RWPE1 (cell line): Measurements from ENCODE around the gene CFAP43.
A peak's percentile ranks its signal among the peaks of the same experiment; 100 is the strongest.

Experiments
- CTCF ChIA-PET: fragments of 350-600 bp; sonication (Branson Sonifier 250); formaldehyde crosslinking; extraction: SDS; loops from one replicate; lab custom pipeline; 2021; lab: Yijun Ruan, JAX
- POLR2A ChIA-PET: fragments of 400-600 bp; formaldehyde crosslinking; extraction: SDS; loops from one replicate; lab custom pipeline; 2020; ENCODE audit warnings: antibody characterized with exemption; ENCODE audit not compliant: low non-redundant PET; lab: Yijun Ruan, JAX
- DNase-seq: peaks from one replicate; pipeline ENCODE4 v3.0.0; 2012; ENCODE audit warnings: low spot score
- H3K27ac ChIP-seq: fragments of 450-650 bp; 2 replicates; pipeline ENCODE4 v1.5.1; 2017
- CTCF ChIP-seq: fragments of 450-650 bp; conservative IDR thresholded peaks from 2 replicates; pipeline ENCODE4 v1.5.1; 2017; ENCODE audit warnings: low read depth, mild to moderate bottlenecking

The CFAP43 gene

GRCh38 chr10:104218751-104219150, 13.4 kb downstream of the CFAP43 start:
- ChIA-PET CTCF (no interaction called here), POLR2A (no interaction called here)
- no peak overlapping the region for H3K27ac ChIP-seq
- DNase-seq: no peak
- no peak for TF ChIP-seq CTCF

GRCh38 chr10:104216631-104217030, 15.5 kb downstream of the CFAP43 start:
- TF ChIP-seq CTCF: no peak
- H3K27ac ChIP-seq: no peak overlapping the region
- DNase-seq: no peak
- ChIA-PET CTCF (interaction anchor here (0.5 kb wide), 1 partner anchor 80 kb away, joined by 3 read pairs; no protein-coding TSS in a partner anchor), POLR2A (no interaction called here)

GRCh38 chr10:104209575-104210198, 22.5 kb downstream of the CFAP43 start:
- ChIA-PET CTCF (interaction anchor here (0.5 to 1.1 kb wide), 5 partner anchors 17 to 142 kb away, joined by 3 to 5 read pairs (median 4); no protein-coding TSS in a partner anchor), POLR2A (no interaction called here)
- DNase-seq: peak; percentile 56
- H3K27ac ChIP-seq: no peak overlapping the region
- peak; percentile 69 for TF ChIP-seq CTCF

GRCh38 chr10:104208730-104209129, 23.4 kb downstream of the CFAP43 start:
- no peak for DNase-seq
- POLR2A ChIA-PET: no interaction called here
- no peak for TF ChIP-seq CTCF
- no peak overlapping the region for H3K27ac ChIP-seq
- CTCF ChIA-PET: no interaction called here

GRCh38 chr10:104202231-104202630, 29.9 kb downstream of the CFAP43 start:
- no peak overlapping the region for H3K27ac ChIP-seq
- POLR2A ChIA-PET: no interaction called here
- CTCF ChIA-PET: no interaction called here
- TF ChIP-seq CTCF: no peak
- DNase-seq: no peak

GRCh38 chr10:104201636-104202035, 30.5 kb downstream of the CFAP43 start:
- CTCF ChIA-PET: no interaction called here
- TF ChIP-seq CTCF: no peak
- POLR2A ChIA-PET: no interaction called here
- no peak for DNase-seq
- H3K27ac ChIP-seq: no peak overlapping the region
